Esophagus muscularis mucosa (tissue), 4 donors: ENCODE measurements around the gene TMEM80. TPM values are rescaled to one million over a fixed set of nuclear protein-coding genes. Genes with fewer than 3 reads are reported as not detected.
A peak's percentile ranks its signal among the peaks of the same experiment; 100 is the strongest.

Experiments used
- DNase-seq: peaks from one replicate; pipeline ENCODE4 v3.0.0-alpha.2; 2017; ENCODE audit errors: extremely low spot score
- H3K27ac ChIP-seq, 4 donors: fragments of 200-600 bp; sonication (generic); replicated peaks in 1 of 4; 1 replicate in 3 of 4; 2 replicates in 1 of 4; pipeline ENCODE4 v1.5.1; 2016 to 2019; ENCODE audit warnings: mild to moderate bottlenecking in 1 of 4
- H3K27me3 ChIP-seq, 4 donors: fragments of 200-600 bp; sonication (generic); one replicate each; pipeline versions ENCODE4 v1.5.1 to v1.6.0; 2016 to 2019
- H3K36me3 ChIP-seq, 4 donors: fragments of 200-600 bp; sonication (generic); one replicate each; pipeline ENCODE4 v1.5.1; 2016 to 2019
- H3K4me1 ChIP-seq, 4 donors: fragments of 200-600 bp; sonication (generic); one replicate each; pipeline ENCODE4 v1.5.1; 2016 to 2019
- H3K4me3 ChIP-seq, 4 donors: fragments of 200-600 bp; sonication (generic); 1 replicate in 2 of 4; 2 replicates in 2 of 4; pipeline ENCODE4 v1.5.1; 2016 to 2019; ENCODE audit warnings: mild to moderate bottlenecking in 4 of 4, moderate library complexity in 1 of 4
- H3K9me3 ChIP-seq, 4 donors: fragments of 200-600 bp; sonication (generic); 1 replicate in 3 of 4; 2 replicates in 1 of 4; pipeline ENCODE4 v1.5.1; 2016 to 2019
- CTCF ChIP-seq, 3 experiments: fragments of 200-600 bp in 2 of 3; fragments of 450-650 bp in 1 of 3; sonication (generic) in 2 of 3; IDR thresholded peaks; one replicate each; pipeline ENCODE4 v1.5.1; 2017 to 2019; ENCODE audit warnings: antibody characterized with exemption in 3 of 3, mild to moderate bottlenecking in 2 of 3, moderate library complexity in 1 of 3
- EP300 ChIP-seq: sonication (generic); formaldehyde crosslinking; IDR thresholded peaks from one replicate; pipeline ENCODE4 v1.6.1; 2017; ENCODE audit warnings: antibody characterized with exemption
- POLR2A ChIP-seq: fragments of 450-650 bp; IDR thresholded peaks from one replicate; pipeline ENCODE4 v1.6.1; 2017; ENCODE audit warnings: antibody characterized with exemption, moderate library complexity, mild to moderate bottlenecking, low read depth
- POLR2AphosphoS5 ChIP-seq, 2 donors: sonication (generic); formaldehyde crosslinking; IDR thresholded peaks; one replicate each; pipeline ENCODE4 v1.6.1; 2017; ENCODE audit warnings: antibody characterized with exemption in 2 of 2
- WGBS: methylation state at CpG from one replicate; pipeline ENCODE4 v1.1.5; 2018; 5-methylcytosine and 5-hydroxymethylcytosine counted together
- intact Hi-C: fragments of 100-400 bp; cut with DNase I; formaldehyde crosslinking; loops from one replicate; pipeline ENCODE4 v1.15.1; 2023
- total RNA-seq, 4 donors: library from RNA; depleted of rRNA; stranded (reverse); fragments of >200 nt; gene quantifications; one replicate each; pipeline versions ENCODE4 v1.1.0 to v1.2.1, GENCODE V29; 2016

TMEM80 gene
- total RNA-seq, 4 donors from 2014 or later: 27.4 to 55.2 (median 39.6) TPM

GRCh38 chr11:720017-720641, 24.5 kb downstream of the TMEM80 start:
- Histone ChIP-seq H3K27me3 (peaks cover 3 to 59% (median 34%) of the 10 kb centered on the region in 4 donors), H3K9me3 (peaks cover 0 to 3% (median 0%) of the 10 kb centered on the region in 4 donors), H3K27ac (no peak overlapping the region), H3K4me3 (peak overlapping the region in 3 of 4 donors; percentile 24 to 45 (median 33)), H3K36me3 (no peaks in the 10 kb centered on the region), H3K4me1 (peaks cover 10 to 30% (median 25%) of the 10 kb centered on the region in 4 donors)
- DNase-seq: no peak
- no peak for TF ChIP-seq EP300
- no peak for TF ChIP-seq POLR2AphosphoS5 (IDR thresholded peaks at IDR 0.05)
- no peak for TF ChIP-seq CTCF (IDR thresholded peaks at IDR 0.05)
- no peak for TF ChIP-seq POLR2A
- intact Hi-C loops: no loop called here
- WGBS: 51% methylated on average over 14 of the region's 35 CpGs

- H3K36me3 ChIP-seq: no peaks in the 10 kb centered on the region
- peaks cover 14 to 35% (median 29%) of the 10 kb centered on the region in 4 donors for H3K4me1 ChIP-seq
- TF ChIP-seq POLR2AphosphoS5 (IDR thresholded peaks at IDR 0.05): no peak
- DNase-seq: no peak
- H3K27me3 ChIP-seq: peaks cover 4 to 65% (median 41%) of the 10 kb centered on the region in 4 donors
- no peaks in the 10 kb centered on the region for H3K9me3 ChIP-seq
- 5% methylated on average over 8 of the region's 53 CpGs for WGBS
- intact Hi-C loops: no loop called here
- H3K27ac ChIP-seq: no peak overlapping the region
- H3K4me3 ChIP-seq: peak overlapping the region; percentile 24 to 45 (median 29)
Measured at GRCh38 chr11:720642-721246, 25.1 kb downstream of the TMEM80 start.

- Histone ChIP-seq H3K4me3 (peak overlapping the region in 3 of 4 donors; percentile 25 to 45 (median 33)), H3K9me3 (no peaks in the 10 kb centered on the region), H3K36me3 (no peaks in the 10 kb centered on the region), H3K4me1 (peaks cover 19 to 40% (median 35%) of the 10 kb centered on the region in 4 donors), H3K27me3 (peaks cover 10 to 71% (median 46%) of the 10 kb centered on the region in 4 donors), H3K27ac (no peak overlapping the region)
- 39% methylated on average over 14 of the region's 28 CpGs for WGBS
- intact Hi-C loops: no loop called here
- DNase-seq: no peak
- no peak for TF ChIP-seq POLR2A
- TF ChIP-seq CTCF (IDR thresholded peaks at IDR 0.05): no peak
- TF ChIP-seq POLR2AphosphoS5 (IDR thresholded peaks at IDR 0.05): no peak
- no peak for TF ChIP-seq EP300
Measured at GRCh38 chr11:721247-721740, 25.7 kb downstream of the TMEM80 start.

GRCh38 chr11:721741-722345, 26.2 kb downstream of the TMEM80 start:
- peaks cover 23 to 46% (median 40%) of the 10 kb centered on the region in 4 donors for H3K4me1 ChIP-seq
- WGBS: 50% methylated on average over 2 of the region's 33 CpGs
- H3K4me3 ChIP-seq: peak overlapping the region in 1 of 4 donors; percentile 4
- no peaks in the 10 kb centered on the region for H3K36me3 ChIP-seq
- H3K27me3 ChIP-seq: peaks cover 10 to 76% (median 51%) of the 10 kb centered on the region in 4 donors
- DNase-seq: no peak
- intact Hi-C loops: no loop called here
- no peaks in the 10 kb centered on the region for H3K9me3 ChIP-seq
- TF ChIP-seq CTCF (IDR thresholded peaks at IDR 0.05): no peak
- H3K27ac ChIP-seq: no peak overlapping the region

GRCh38 chr11:722346-722811, 26.8 kb downstream of the TMEM80 start:
- no peaks in the 10 kb centered on the region for H3K9me3 ChIP-seq
- H3K27ac ChIP-seq: no peak overlapping the region
- intact Hi-C loops: no loop called here
- 52% methylated on average over 7 of the region's 20 CpGs for WGBS
- no peaks in the 10 kb centered on the region for H3K36me3 ChIP-seq
- DNase-seq: no peak
- H3K4me1 ChIP-seq: peaks cover 23 to 51% (median 44%) of the 10 kb centered on the region in 4 donors
- peaks cover 10 to 81% (median 51%) of the 10 kb centered on the region in 4 donors for H3K27me3 ChIP-seq
- peak overlapping the region in 1 of 4 donors; percentile 4 for H3K4me3 ChIP-seq
- TF ChIP-seq POLR2AphosphoS5 (IDR thresholded peaks at IDR 0.05) (no peak), EP300 (no peak), CTCF (IDR thresholded peaks at IDR 0.05) (no peak), POLR2A (no peak)
